HL-60/S4 (cell line): ENCODE results near the gene PPM1L.

Experiments used
- in situ Hi-C: fragments of 300-500 bp; cut with MboI; formaldehyde crosslinking; loops from 2 replicates; pipeline ENCODE4 v1.14.3; 2022; ENCODE audit warnings: low sequenced_read_pairs

The PPM1L gene

GRCh38 chr3:160921020-160921635, 165.1 kb downstream of the PPM1L start:
- in situ Hi-C loops = no loop called here

- in situ Hi-C loops = no loop called here
Measured at GRCh38 chr3:160924776-160925175, 168.7 kb downstream of the PPM1L start.

GRCh38 chr3:160927620-160928019, 171.6 kb downstream of the PPM1L start:
- in situ Hi-C loops = no loop called here

- in situ Hi-C loops = no loop called here
Measured at GRCh38 chr3:160928183-160928726, 172.2 kb downstream of the PPM1L start.

DNA sequence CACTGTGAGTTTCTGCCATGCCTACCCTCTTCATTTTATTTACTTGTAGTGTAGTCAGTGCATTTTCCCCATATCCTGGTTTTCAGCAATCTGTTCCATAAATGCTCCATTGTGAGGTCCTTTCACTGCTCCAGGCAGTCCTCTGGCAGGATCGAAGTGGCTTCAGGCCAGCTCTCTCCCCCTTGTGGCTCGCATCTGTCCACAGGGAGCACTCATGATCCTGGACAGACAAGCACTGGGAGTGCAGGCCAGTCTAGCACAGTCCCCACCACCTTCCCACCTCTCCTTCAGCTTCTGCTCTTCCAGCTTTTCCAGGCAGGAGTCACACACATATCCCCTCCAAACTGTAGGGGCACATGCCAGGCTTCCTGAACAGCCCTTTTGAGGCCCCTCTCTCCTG, 173.6 kb downstream of the PPM1L start:
- in situ Hi-C loops = no loop called here

DNA sequence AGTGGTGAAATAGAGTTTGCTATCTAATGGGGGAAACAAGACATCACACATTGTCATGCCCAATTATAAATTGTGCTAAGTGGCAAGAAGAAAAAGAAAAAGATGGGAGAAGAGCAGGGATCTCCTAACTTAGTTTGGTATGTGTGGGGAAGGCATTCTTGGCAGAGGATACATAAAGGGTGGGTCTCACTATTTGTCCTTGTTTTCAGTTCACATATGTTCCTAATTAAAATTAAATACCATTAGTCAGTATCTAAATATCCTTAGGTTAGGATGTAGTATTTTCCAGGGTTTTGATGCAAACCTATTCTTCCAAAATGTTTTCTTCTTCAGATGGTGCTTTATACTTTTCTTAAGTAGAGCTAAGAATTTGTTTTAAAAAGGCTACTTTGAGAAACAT, 175.4 kb downstream of the PPM1L start:
- in situ Hi-C loops = no loop called here

GRCh38 chr3:160935413-160936095, 179.5 kb downstream of the PPM1L start:
- in situ Hi-C loops = no loop called here

DNA sequence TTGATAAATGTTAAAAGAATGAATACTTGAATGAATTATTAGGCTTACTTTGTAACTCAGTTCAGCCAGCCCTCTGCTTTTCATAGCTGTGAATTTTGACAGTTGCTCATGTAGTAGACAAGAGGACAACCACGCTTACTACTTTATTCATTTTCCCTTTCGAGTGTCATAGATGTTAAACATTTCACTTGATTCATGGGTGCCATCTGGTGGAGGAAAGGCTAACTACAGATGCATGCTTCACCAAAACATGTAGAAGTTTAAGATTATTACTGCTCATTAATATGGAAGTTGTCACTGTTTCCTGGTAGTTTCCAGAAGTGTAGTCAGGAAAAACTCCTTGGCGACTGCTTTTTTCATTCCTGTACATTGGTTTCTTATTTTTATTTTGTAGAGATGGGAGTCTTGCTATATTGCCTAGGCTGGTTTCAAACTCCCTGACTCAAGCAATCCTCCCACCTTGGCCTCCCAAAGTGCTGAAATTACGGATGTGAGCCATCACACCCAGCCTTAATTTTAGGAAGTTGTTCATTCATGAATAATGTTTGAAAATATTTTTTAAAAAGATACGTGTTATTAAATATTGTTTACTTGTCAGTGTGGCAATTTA, 186.0 kb downstream of the PPM1L start:
- in situ Hi-C loops = no loop called here

DNA sequence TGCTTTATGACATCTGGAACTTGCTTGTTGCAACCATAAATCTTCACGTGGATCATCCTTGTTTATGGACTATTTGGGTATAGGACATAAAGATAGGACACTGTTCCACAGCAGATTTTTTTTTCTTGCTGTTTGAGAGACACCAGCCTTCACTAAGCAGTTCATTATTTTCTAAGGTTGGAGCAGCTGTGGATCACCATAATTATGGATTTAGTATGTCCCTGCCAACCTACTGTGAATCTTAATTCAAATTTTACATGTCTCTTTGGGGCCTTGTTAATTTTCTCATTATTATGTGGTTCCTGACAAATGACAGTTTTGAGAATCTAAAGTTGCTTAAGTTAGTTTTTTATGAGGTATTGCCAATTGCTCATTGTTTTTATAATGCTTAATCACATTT, 188.0 kb downstream of the PPM1L start:
- in situ Hi-C loops = no loop called here

DNA sequence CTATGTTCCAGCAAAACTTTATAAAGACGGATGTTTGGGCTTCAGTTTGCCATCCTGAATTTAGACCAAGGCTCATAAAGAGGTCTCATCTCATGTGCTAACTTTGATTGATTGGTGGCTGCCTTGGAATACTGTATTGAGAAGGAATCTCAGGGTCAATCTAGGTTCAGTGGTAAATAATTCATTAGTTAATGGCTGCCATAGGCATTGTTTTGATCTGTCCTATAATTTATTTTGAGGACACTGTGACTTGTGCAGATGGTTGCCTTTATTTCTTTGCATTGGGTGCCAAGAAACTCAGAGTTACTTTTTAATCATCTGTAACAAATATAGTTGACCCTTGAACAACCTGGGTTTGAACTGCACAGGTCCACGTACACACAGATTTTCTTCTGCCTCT, 189.3 kb downstream of the PPM1L start:
- in situ Hi-C loops = no loop called here

GRCh38 chr3:160948273-160948672, 192.2 kb downstream of the PPM1L start:
- in situ Hi-C loops = no loop called here

GRCh38 chr3:160949460-160949859, 193.4 kb downstream of the PPM1L start:
- in situ Hi-C loops = no loop called here

DNA sequence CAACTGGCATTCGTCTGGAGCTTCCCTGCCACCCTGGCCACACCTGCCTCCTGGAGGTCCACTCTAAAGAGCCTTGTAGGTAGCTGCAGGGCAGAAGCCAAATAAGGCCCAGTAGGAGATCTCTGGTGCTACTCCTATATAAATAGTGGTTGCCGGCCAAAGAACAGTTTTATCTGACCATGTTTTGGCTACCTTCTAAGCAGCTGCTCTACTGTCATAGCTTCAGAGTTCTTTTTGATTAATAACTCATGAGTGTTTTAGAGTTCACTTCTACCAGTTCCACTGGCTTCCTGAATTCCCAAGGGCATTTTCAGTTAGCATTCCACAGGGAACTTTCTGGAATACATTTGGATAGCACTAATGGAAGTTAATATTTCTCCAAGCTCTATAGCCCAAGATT, 194.5 kb downstream of the PPM1L start:
- in situ Hi-C loops = no loop called here

DNA sequence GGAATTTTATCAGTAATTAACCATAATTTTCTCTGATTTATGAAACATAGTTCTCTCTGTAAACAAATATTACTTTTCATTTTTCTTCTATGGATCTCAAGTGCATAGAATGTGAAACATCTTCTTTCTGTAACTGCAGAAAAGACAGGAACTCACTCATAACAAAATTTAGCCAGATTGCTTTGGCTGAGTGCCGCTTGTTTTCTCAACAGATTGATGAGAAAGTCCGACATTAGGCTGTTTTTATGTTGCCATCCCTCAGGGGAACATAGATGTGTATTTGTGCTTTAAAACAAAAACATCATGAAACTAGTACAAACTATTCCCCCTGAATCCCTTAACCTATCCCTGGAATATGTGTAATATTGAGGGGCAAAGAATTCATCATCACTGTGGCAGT, 194.9 kb downstream of the PPM1L start:
- in situ Hi-C loops = no loop called here

- in situ Hi-C loops = no loop called here
Measured at GRCh38 chr3:160951642-160952487, 195.8 kb downstream of the PPM1L start.

GRCh38 chr3:160953686-160954085, 197.7 kb downstream of the PPM1L start:
- in situ Hi-C loops = no loop called here

DNA sequence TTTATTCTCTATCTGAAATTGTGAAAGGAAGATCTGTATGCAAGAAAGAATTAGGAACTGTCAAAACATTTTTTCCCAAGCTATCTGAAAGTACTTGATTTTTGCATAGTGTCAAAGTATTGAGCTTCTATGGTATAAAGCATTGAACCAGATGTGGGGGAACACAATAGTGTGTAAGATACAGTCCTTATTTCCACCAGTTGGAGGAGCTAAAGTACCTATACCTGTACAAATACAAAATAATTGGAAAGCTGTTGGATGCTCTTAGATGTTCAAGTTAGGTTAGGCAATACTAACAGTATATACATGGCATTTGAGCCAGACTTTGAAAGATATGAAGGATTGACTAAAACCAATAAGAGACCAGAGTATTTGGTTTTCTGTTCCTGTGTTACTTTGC, 200.8 kb downstream of the PPM1L start:
- in situ Hi-C loops = no loop called here

- in situ Hi-C loops = no loop called here
Measured at GRCh38 chr3:160960568-160960967, 204.5 kb downstream of the PPM1L start.

GRCh38 chr3:160963949-160964348, 207.9 kb downstream of the PPM1L start:
- in situ Hi-C loops = no loop called here

DNA sequence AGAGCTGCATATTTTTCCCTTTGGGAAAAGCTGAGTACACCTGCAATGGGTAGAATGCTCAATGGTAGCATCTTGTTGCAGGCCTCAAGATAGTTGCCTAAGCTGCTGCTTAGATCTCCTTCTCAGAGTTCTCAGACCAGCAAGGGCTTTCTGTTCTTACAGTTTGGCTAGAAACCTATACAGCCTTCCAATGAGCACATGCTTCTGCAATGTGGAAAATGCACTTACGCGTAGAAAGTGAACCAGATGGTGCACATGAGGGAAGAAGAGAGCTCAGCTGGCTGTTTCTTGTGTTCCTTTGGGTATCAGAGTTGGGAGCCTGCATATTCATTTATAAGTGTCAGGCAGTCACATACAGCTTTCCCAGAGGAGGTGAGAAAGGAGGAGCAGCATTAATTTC, 212.7 kb downstream of the PPM1L start:
- in situ Hi-C loops = no loop called here

DNA sequence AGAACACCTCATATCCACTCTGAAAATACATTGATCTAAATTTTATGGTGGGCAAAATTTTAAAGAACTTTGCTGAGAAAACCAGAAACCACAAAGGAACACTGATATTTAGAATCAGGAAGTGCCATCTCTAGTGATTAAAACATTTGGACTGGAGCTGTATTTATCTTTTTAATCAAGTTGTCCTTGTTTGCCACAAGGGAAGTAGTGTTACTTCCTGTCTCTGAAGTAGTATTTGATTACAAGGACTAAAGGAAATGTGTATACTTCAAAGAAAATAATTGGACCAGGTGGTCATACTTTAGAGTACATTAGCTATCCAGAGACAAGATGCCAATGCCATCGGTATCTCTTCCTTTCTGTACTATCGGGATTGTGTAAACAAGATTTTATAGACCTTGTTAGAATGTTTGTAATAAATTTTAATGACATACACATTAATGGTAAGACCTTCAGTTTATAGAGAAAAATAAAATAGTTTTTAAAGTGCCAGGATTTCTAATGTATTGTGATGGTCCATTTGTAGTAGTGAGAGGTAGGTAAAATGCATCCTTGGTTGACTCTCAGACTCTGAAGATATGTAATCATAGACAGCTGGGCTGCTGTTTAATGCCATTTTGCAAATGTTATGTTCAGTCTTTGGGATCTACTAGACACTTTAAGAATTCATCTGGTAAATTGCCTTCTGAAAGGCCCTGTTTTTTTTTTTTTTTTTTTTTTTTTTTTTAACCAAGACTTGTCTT, 217.2 kb downstream of the PPM1L start:
- in situ Hi-C loops = no loop called here
